ENCODE data around the gene NEURL3. TPM values are rescaled to one million over a fixed set of nuclear protein-coding genes. Genes with fewer than 3 reads are reported as not detected.

Gene NEURL3
- total RNA-seq, 1 donor from 2014 or later = not detected

- Mint-ChIP-seq H3K36me3 (ENCODE audit: low read depth) (peaks cover 5% of the 10 kb centered on the region), H3K27me3 (ENCODE audit: low read depth) (peaks cover 39% of the 10 kb centered on the region), H3K9me3 (ENCODE audit: low read depth) (peaks cover 18% of the 10 kb centered on the region), H3K4me1 (ENCODE audit: low read depth) (no peaks in the 10 kb centered on the region), H3K27ac (ENCODE audit: unreplicated experiment) (no peak overlapping the region), H3K4me3 (ENCODE audit: unreplicated experiment) (no peak overlapping the region)
- no peak for DNase-seq (ENCODE audit: low spot score)
- no peak for TF ChIP-seq CTCF (IDR thresholded peaks at IDR 0.05)
These were observed 7.1 kb downstream of the NEURL3 start for GRCh38 chr2:96498021-96498431.

GRCh38 chr2:96495982-96496629 lies 9.1 kb downstream of the NEURL3 start:
- TF ChIP-seq CTCF (IDR thresholded peaks at IDR 0.05) = no peak
- Mint-ChIP-seq H3K9me3 (ENCODE audit: low read depth) (peaks cover 18% of the 10 kb centered on the region), H3K36me3 (ENCODE audit: low read depth) (peaks cover 5% of the 10 kb centered on the region), H3K4me3 (ENCODE audit: unreplicated experiment) (no peak overlapping the region), H3K27ac (ENCODE audit: unreplicated experiment) (no peak overlapping the region), H3K27me3 (ENCODE audit: low read depth) (peaks cover 41% of the 10 kb centered on the region), H3K4me1 (ENCODE audit: low read depth) (no peaks in the 10 kb centered on the region)
- no peak for DNase-seq (ENCODE audit: low spot score)

GRCh38 chr2:96494188-96494587 lies 11.0 kb downstream of the NEURL3 start:
- Mint-ChIP-seq H3K27ac (ENCODE audit: unreplicated experiment) (no peak overlapping the region), H3K4me3 (ENCODE audit: unreplicated experiment) (no peak overlapping the region), H3K4me1 (ENCODE audit: low read depth) (no peaks in the 10 kb centered on the region), H3K27me3 (ENCODE audit: low read depth) (peaks cover 43% of the 10 kb centered on the region), H3K9me3 (ENCODE audit: low read depth) (peaks cover 25% of the 10 kb centered on the region), H3K36me3 (ENCODE audit: low read depth) (peaks cover 5% of the 10 kb centered on the region)
- TF ChIP-seq CTCF (IDR thresholded peaks at IDR 0.05) = no peak
- DNase-seq (ENCODE audit: low spot score) = no peak

GRCh38 chr2:96493072-96493471 lies 12.1 kb downstream of the NEURL3 start:
- Mint-ChIP-seq H3K4me3 (ENCODE audit: unreplicated experiment) (no peak overlapping the region), H3K27ac (ENCODE audit: unreplicated experiment) (no peak overlapping the region), H3K9me3 (ENCODE audit: low read depth) (peaks cover 25% of the 10 kb centered on the region), H3K27me3 (ENCODE audit: low read depth) (peaks cover 37% of the 10 kb centered on the region), H3K4me1 (ENCODE audit: low read depth) (no peaks in the 10 kb centered on the region), H3K36me3 (ENCODE audit: low read depth) (peaks cover 5% of the 10 kb centered on the region)
- no peak for TF ChIP-seq CTCF (IDR thresholded peaks at IDR 0.05)
- no peak for DNase-seq (ENCODE audit: low spot score)

GRCh38 chr2:96491860-96492497 lies 13.2 kb downstream of the NEURL3 start:
- Mint-ChIP-seq H3K4me3 (ENCODE audit: unreplicated experiment) (no peak overlapping the region), H3K9me3 (ENCODE audit: low read depth) (peaks cover 25% of the 10 kb centered on the region), H3K4me1 (ENCODE audit: low read depth) (no peaks in the 10 kb centered on the region), H3K36me3 (ENCODE audit: low read depth) (peaks cover 5% of the 10 kb centered on the region), H3K27ac (ENCODE audit: unreplicated experiment) (no peak overlapping the region), H3K27me3 (ENCODE audit: low read depth) (peaks cover 29% of the 10 kb centered on the region)
- TF ChIP-seq CTCF (IDR thresholded peaks at IDR 0.05) = no peak
- no peak for DNase-seq (ENCODE audit: low spot score)

All from chondrocyte (in vitro differentiated cells).